ENCODE data around the gene ZNF776.
"Not testable (repeated sequence)": the region's sequence is repeated elsewhere in the genome, so short reads cannot be mapped to it uniquely, and the experiment has no call there.

Gene ZNF776

GRCh38 chr19:57720878-57721277, 25.7 kb upstream of the ZNF776 start:
- no peak overlapping the region for H3K4me3 ChIP-seq (IDR thresholded peaks at IDR 0.05; ENCODE audit: insufficient read depth, low read depth, low read length)
- no peaks in the 10 kb centered on the region for H4K20me1 ChIP-seq (ENCODE audit: insufficient read depth)

GRCh38 chr19:57738320-57738719, 8.3 kb upstream of the ZNF776 start:
- not testable (repeated sequence) for H3K79me2 ChIP-seq (ENCODE audit: insufficient read depth, low read depth); H3K36me3 ChIP-seq (ENCODE audit: insufficient read depth); H3K9ac ChIP-seq; H3K4me2 ChIP-seq; H3K4me1 ChIP-seq (ENCODE audit: low read depth, poor library complexity, severe bottlenecking); H4K20me1 ChIP-seq (ENCODE audit: insufficient read depth); H3K27ac ChIP-seq; H3K4me3 ChIP-seq (IDR thresholded peaks at IDR 0.05; ENCODE audit: insufficient read depth, low read depth, low read length); H3K27me3 ChIP-seq (ENCODE audit: insufficient read depth, low read depth); H2AFZ ChIP-seq (ENCODE audit: low read depth)

More at GRCh38 chr19:57720878-57721277, 25.7 kb upstream of the ZNF776 start:
- H3K79me2 ChIP-seq (ENCODE audit: insufficient read depth, low read depth), result no peaks in the 10 kb centered on the region
- no peak overlapping the region for H3K9ac ChIP-seq
- H3K4me2 ChIP-seq, result no peak overlapping the region
- no peak for TF ChIP-seq CTCF (conservative IDR thresholded peaks at IDR 0.05; ENCODE audit: low read depth, low read length)
- H3K36me3 ChIP-seq (ENCODE audit: insufficient read depth), result no peaks in the 10 kb centered on the region
- no peaks in the 10 kb centered on the region for H3K27me3 ChIP-seq (ENCODE audit: insufficient read depth, low read depth)
- no peak overlapping the region for H3K27ac ChIP-seq
- H2AFZ ChIP-seq (ENCODE audit: low read depth), result no peak overlapping the region
- H3K4me1 ChIP-seq (ENCODE audit: low read depth, poor library complexity, severe bottlenecking), result no peaks in the 10 kb centered on the region

GRCh38 chr19:57738770-57739169, 7.8 kb upstream of the ZNF776 start:
- not testable (repeated sequence) for H4K20me1 ChIP-seq (ENCODE audit: insufficient read depth); H3K36me3 ChIP-seq (ENCODE audit: insufficient read depth)

GRCh38 chr19:57747472-57747807, 825 bp downstream of the ZNF776 start:
- peaks cover 9% of the 10 kb centered on the region for H3K4me1 ChIP-seq (ENCODE audit: low read depth, poor library complexity, severe bottlenecking)
- no peaks in the 10 kb centered on the region; the same call in 1 of the 2 replicates for H3K27me3 ChIP-seq (ENCODE audit: insufficient read depth, low read depth)
- no peaks in the 10 kb centered on the region for H4K20me1 ChIP-seq (ENCODE audit: insufficient read depth)
- H3K36me3 ChIP-seq (ENCODE audit: insufficient read depth), result peaks cover 12% of the 10 kb centered on the region; the same call in 1 of the 2 replicates
- H3K27ac ChIP-seq, result no peak overlapping the region
- peak overlapping the region; percentile 68; the same call in 1 of the 2 replicates for H2AFZ ChIP-seq (ENCODE audit: low read depth)
- peaks cover 16% of the 10 kb centered on the region for H3K79me2 ChIP-seq (ENCODE audit: insufficient read depth, low read depth)
- H3K9ac ChIP-seq, result peak overlapping the region; percentile 70; the same call in 1 of the 2 replicates
- TF ChIP-seq CTCF (conservative IDR thresholded peaks at IDR 0.05; ENCODE audit: low read depth, low read length), result no peak
- H3K4me2 ChIP-seq, result peak overlapping the region; percentile 55
- H3K4me3 ChIP-seq (IDR thresholded peaks at IDR 0.05; ENCODE audit: insufficient read depth, low read depth, low read length), result no peak overlapping the region

More at GRCh38 chr19:57738770-57739169, 7.8 kb upstream of the ZNF776 start:
- H3K4me3 ChIP-seq (IDR thresholded peaks at IDR 0.05; ENCODE audit: insufficient read depth, low read depth, low read length); H3K9ac ChIP-seq; H3K27ac ChIP-seq; H3K4me1 ChIP-seq (ENCODE audit: low read depth, poor library complexity, severe bottlenecking); H2AFZ ChIP-seq (ENCODE audit: low read depth); H3K4me2 ChIP-seq; H3K79me2 ChIP-seq (ENCODE audit: insufficient read depth, low read depth); H3K27me3 ChIP-seq (ENCODE audit: insufficient read depth, low read depth): not testable (repeated sequence)

GRCh38 chr19:57748029-57748428, 1.4 kb downstream of the ZNF776 start:
- no peak overlapping the region for H3K4me3 ChIP-seq (IDR thresholded peaks at IDR 0.05; ENCODE audit: insufficient read depth, low read depth, low read length)
- no peaks in the 10 kb centered on the region for H4K20me1 ChIP-seq (ENCODE audit: insufficient read depth)
- H3K79me2 ChIP-seq (ENCODE audit: insufficient read depth, low read depth), result peaks cover 16% of the 10 kb centered on the region
- no peak for TF ChIP-seq CTCF (conservative IDR thresholded peaks at IDR 0.05; ENCODE audit: low read depth, low read length)
- H3K27ac ChIP-seq, result no peak overlapping the region
- peaks cover 9% of the 10 kb centered on the region for H3K4me1 ChIP-seq (ENCODE audit: low read depth, poor library complexity, severe bottlenecking)
- no peak overlapping the region for H3K9ac ChIP-seq
- peaks cover 18% of the 10 kb centered on the region; the same call in 1 of the 2 replicates for H3K36me3 ChIP-seq (ENCODE audit: insufficient read depth)
- no peak overlapping the region for H2AFZ ChIP-seq (ENCODE audit: low read depth)
- H3K27me3 ChIP-seq (ENCODE audit: insufficient read depth, low read depth), result no peaks in the 10 kb centered on the region; the same call in 1 of the 2 replicates
- peak overlapping the region; percentile 55; the same call in 1 of the 2 replicates for H3K4me2 ChIP-seq
